Loucy (cell line): ENCODE measurements around the gene TBC1D8.

ENCODE experiments used
- EZH2phosphoT487 ChIP-seq: fragments of 200-600 bp; IDR thresholded peaks from 2 replicates; pipeline ENCODE4 v1.6.1; 2018; ENCODE audit warnings: antibody characterized with exemption, mild to moderate bottlenecking, moderate library complexity, borderline replicate concordance
- TF ChIP-seq, protein P1 (sequence below): fragments of 200-600 bp; sonication (generic); conservative IDR thresholded peaks from 2 replicates; pipeline ENCODE4 v1.5.1; 2014; ENCODE audit warnings: mild to moderate bottlenecking, antibody characterized with exemption, low read length

DNA sequence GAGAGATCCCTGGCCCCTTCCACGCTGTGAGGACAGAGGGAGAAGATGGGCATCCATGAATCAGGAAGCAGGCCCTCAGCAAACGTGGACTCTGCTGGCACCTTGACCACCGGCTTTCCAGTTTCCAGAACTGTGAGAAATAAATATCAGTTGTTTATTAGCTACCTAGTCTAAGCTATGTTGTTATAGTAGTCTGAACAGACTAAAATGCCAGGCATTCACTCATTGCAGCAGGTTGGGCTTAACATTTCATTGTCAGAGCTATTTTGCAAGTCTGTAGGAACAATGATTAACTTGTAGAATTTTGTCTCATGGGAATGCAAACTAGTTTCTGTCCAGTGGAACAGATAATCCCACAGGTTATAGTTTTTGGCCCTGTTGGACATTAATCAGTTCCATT, 24.8 kb upstream of the TBC1D8 start:
- TF ChIP-seq, protein P1, sequence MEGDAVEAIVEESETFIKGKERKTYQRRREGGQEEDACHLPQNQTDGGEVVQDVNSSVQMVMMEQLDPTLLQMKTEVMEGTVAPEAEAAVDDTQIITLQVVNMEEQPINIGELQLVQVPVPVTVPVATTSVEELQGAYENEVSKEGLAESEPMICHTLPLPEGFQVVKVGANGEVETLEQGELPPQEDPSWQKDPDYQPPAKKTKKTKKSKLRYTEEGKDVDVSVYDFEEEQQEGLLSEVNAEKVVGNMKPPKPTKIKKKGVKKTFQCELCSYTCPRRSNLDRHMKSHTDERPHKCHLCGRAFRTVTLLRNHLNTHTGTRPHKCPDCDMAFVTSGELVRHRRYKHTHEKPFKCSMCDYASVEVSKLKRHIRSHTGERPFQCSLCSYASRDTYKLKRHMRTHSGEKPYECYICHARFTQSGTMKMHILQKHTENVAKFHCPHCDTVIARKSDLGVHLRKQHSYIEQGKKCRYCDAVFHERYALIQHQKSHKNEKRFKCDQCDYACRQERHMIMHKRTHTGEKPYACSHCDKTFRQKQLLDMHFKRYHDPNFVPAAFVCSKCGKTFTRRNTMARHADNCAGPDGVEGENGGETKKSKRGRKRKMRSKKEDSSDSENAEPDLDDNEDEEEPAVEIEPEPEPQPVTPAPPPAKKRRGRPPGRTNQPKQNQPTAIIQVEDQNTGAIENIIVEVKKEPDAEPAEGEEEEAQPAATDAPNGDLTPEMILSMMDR = no peak
- no peak for TF ChIP-seq EZH2phosphoT487
